Gastrocnemius medialis (tissue), 4 donors: ENCODE data around the gene SUFU.

Experiments used
- CTCF ChIP-seq, 5 experiments: fragments of 450-650 bp in 3 of 5; fragments of 200-600 bp in 2 of 5; sonication (generic) in 2 of 5; IDR thresholded peaks in 4 of 5; conservative IDR thresholded peaks in 1 of 5; 1 replicate in 4 of 5; 2 replicates in 1 of 5; pipeline ENCODE4 v1.5.1; 2016 to 2019; ENCODE audit warnings: antibody characterized with exemption in 5 of 5, mild to moderate bottlenecking in 3 of 5, moderate library complexity in 3 of 5
- POLR2A ChIP-seq, 2 donors: fragments of 450-650 bp; IDR thresholded peaks; one replicate each; pipeline ENCODE4 v1.6.1; 2017; ENCODE audit warnings: antibody characterized with exemption in 2 of 2, mild to moderate bottlenecking in 2 of 2, moderate library complexity in 2 of 2

GRCh38 chr10:102462512-102463054 lies 41.2 kb upstream of the SUFU start:
- TF ChIP-seq CTCF (IDR thresholded peaks at IDR 0.05 in 4 of 5, conservative IDR thresholded peaks at IDR 0.05 in 1 of 5) (no peak), POLR2A (IDR thresholded peaks at IDR 0.05) (no peak)
